PFSK-1 (cell line): ENCODE results near the gene ANGEL2.

ENCODE experiments used
- FOXP2 ChIP-seq: optimal IDR thresholded peaks from 2 replicates; pipeline ENCODE3; 2011; ENCODE audit warnings: borderline replicate concordance, control low read depth, inconsistent platforms; ENCODE audit not compliant: insufficient read depth; ENCODE audit errors: extremely low read length, extremely low read depth
- POLR2AphosphoS5 ChIP-seq: IDR thresholded peaks from 2 replicates; pipeline ENCODE4 v1.6.1; 2012; ENCODE audit warnings: low read depth, mild to moderate bottlenecking, control low read depth, low read length, moderate library complexity
- SIN3A ChIP-seq: IDR thresholded peaks from 2 replicates; pipeline ENCODE4 v1.6.1; 2012; ENCODE audit warnings: mild to moderate bottlenecking, low read length, moderate library complexity, borderline replicate concordance; ENCODE audit not compliant: insufficient read depth
- TAF1 ChIP-seq: IDR thresholded peaks from 2 replicates; pipeline ENCODE4 v1.6.1; 2012; ENCODE audit warnings: low read length, control low read depth, borderline replicate concordance; ENCODE audit not compliant: insufficient read depth
- TF ChIP-seq, protein P1 (sequence below), 2 experiments: IDR thresholded peaks; 2 replicates each; pipeline versions ENCODE4 v1.6.1 to v1.8.0; 2011 to 2012; ENCODE audit warnings: low read depth in 2 of 2, low read length in 2 of 2, control low read depth in 1 of 2, inconsistent platforms in 1 of 2, mild to moderate bottlenecking in 1 of 2, moderate library complexity in 1 of 2; ENCODE audit not compliant: insufficient read depth in 1 of 2

Gene ANGEL2

DNA sequence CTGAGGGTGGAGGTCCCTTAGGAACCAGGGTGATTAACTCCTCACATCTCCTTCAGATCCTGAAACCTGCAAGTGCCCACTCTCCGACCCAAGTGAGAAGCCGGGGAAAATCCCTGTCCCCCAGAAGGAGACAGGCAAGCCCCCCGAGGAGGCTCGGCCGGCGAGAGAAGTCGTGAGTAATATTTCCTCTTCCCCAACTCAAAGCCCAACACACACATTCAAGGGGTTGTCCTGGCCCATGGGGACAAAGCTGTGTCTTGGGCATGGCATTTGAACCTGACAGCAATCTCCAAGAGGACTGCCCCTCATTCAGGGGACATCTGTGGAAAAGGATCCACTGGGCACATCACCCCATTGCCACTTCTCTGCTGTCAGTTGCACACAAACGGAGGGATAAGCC lies 41.8 kb downstream of the ANGEL2 start:
- TF ChIP-seq FOXP2 (no peak), POLR2AphosphoS5 (no peak), TAF1 (no peak), SIN3A (no peak)
- TF ChIP-seq, protein P1, sequence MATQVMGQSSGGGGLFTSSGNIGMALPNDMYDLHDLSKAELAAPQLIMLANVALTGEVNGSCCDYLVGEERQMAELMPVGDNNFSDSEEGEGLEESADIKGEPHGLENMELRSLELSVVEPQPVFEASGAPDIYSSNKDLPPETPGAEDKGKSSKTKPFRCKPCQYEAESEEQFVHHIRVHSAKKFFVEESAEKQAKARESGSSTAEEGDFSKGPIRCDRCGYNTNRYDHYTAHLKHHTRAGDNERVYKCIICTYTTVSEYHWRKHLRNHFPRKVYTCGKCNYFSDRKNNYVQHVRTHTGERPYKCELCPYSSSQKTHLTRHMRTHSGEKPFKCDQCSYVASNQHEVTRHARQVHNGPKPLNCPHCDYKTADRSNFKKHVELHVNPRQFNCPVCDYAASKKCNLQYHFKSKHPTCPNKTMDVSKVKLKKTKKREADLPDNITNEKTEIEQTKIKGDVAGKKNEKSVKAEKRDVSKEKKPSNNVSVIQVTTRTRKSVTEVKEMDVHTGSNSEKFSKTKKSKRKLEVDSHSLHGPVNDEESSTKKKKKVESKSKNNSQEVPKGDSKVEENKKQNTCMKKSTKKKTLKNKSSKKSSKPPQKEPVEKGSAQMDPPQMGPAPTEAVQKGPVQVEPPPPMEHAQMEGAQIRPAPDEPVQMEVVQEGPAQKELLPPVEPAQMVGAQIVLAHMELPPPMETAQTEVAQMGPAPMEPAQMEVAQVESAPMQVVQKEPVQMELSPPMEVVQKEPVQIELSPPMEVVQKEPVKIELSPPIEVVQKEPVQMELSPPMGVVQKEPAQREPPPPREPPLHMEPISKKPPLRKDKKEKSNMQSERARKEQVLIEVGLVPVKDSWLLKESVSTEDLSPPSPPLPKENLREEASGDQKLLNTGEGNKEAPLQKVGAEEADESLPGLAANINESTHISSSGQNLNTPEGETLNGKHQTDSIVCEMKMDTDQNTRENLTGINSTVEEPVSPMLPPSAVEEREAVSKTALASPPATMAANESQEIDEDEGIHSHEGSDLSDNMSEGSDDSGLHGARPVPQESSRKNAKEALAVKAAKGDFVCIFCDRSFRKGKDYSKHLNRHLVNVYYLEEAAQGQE (IDR thresholded peaks at IDR 0.05; ENCODE audit: insufficient read depth in 1 of 2, low read depth in 2 of 2, low read length in 2 of 2): no peak

DNA sequence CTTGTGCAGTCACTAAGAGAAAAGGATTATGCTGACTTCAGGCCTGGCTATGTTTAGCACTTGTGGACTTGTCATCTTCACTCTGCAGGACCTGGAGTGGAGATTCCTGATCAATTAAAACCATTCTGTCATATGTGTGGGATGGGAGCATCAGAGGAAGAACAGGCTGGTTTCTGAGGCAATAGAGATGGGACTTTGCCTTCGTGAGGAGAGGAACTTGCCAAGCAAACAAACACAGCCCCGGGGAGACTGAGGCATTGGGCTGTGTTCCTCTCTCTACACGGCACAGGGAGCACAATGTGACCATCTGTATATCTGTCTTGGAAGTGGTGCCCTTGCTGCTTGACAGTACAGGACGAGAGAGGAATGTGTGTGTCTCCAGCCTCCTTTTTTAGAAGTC lies 42.2 kb downstream of the ANGEL2 start:
- TF ChIP-seq POLR2AphosphoS5 (no peak), TAF1 (no peak), SIN3A (no peak), FOXP2 (no peak)
- TF ChIP-seq, protein P1 (IDR thresholded peaks at IDR 0.05; ENCODE audit: insufficient read depth in 1 of 2, low read depth in 2 of 2, low read length in 2 of 2): no peak

DNA sequence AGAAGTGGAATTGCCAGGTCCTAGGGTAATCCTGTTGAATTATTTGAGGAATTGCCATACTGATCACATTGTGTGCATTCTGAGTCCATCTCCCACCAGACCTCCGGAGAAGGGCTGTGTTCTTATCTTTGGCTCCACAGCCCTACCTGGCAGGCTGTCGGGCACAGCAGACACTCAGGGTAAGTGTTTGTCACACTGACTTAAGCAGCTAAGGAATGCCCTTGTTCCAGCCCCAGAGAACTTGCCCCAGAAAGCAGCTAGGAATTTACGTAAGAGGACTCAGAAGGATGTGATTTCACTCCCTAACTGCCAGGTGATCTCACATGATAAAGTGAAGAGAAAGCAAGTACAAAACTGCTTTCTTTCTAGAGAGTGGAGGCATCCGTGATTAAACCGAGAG lies 44.4 kb downstream of the ANGEL2 start:
- TF ChIP-seq, protein P1 (IDR thresholded peaks at IDR 0.05; ENCODE audit: insufficient read depth in 1 of 2, low read depth in 2 of 2, low read length in 2 of 2): no peak
- TF ChIP-seq SIN3A (no peak), FOXP2 (no peak), TAF1 (no peak), POLR2AphosphoS5 (no peak)

DNA sequence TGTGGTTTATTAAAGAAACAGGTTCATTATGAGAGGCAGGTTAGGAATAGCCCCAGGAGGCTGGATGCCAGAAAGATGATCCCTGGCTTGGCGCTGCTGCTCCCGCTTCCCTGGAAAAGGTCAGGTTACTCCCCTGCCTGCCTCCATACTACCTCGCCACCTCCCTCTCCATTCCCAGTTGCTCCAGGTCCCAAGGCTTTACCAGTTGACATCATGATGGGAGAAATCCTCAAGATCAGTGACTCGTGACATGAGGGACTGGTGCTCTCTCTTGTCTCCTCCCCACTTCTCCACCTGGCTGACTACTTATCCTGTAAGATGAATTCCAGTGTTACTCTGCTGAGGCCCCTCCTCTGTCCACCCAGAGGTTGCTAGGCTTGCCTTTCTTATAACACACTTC lies 45.6 kb downstream of the ANGEL2 start:
- TF ChIP-seq, protein P1 (IDR thresholded peaks at IDR 0.05; ENCODE audit: insufficient read depth in 1 of 2, low read depth in 2 of 2, low read length in 2 of 2): no peak
- TF ChIP-seq FOXP2 (no peak), POLR2AphosphoS5 (no peak), SIN3A (no peak), TAF1 (no peak)

DNA sequence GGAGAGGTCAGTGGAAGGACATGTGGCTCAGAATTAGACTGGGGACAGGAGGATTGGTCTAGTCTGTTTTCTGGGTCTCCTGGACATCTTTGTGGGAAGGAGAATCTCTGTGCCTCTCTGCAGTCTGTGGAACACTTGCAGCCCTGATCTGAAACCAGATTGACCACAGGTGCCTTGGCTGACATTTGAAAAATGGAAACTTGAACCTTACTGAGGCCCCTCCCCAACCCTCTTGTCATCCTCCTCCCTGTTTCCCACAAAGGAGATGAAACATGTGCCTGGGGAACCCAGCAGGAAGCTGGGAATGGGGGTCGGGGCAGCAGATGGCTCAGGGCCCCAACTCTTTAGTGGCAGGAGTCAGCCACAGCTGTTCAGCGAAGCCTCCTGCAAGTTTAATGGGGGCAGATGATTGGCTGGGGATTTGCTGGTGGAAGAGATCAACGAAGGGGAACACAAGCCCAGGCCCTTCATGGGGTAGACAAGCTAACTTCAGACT lies 47.3 kb downstream of the ANGEL2 start:
- TF ChIP-seq TAF1 (no peak), SIN3A (no peak), FOXP2 (no peak), POLR2AphosphoS5 (no peak)
- TF ChIP-seq, protein P1 (IDR thresholded peaks at IDR 0.05; ENCODE audit: insufficient read depth in 1 of 2, low read depth in 2 of 2, low read length in 2 of 2): no peak
